H9 (cell line): ENCODE measurements around the gene SETDB2. TPM values are rescaled to one million over a fixed set of nuclear protein-coding genes. Genes with fewer than 3 reads are reported as not detected.

Experiments
- DNase-seq: peaks from one replicate; pipeline ENCODE4 v3.0.0-alpha.2; 2017
- H2AFZ ChIP-seq: one replicate; pipeline ENCODE4 v1.6.1; 2013; ENCODE audit warnings: mild to moderate bottlenecking, low read length, control low read depth, moderate library complexity
- H2AK5ac ChIP-seq: 2 replicates; pipeline ENCODE4 v1.6.1; 2013; ENCODE audit warnings: low read length, control low read depth, mixed read lengths; ENCODE audit not compliant: insufficient read length
- H2BK120ac ChIP-seq: one replicate; pipeline ENCODE4 v1.6.1; 2013; ENCODE audit warnings: low read depth, mild to moderate bottlenecking, low read length, control low read depth, inconsistent platforms; ENCODE audit not compliant: poor library complexity, severe bottlenecking
- H2BK12ac ChIP-seq: 2 replicates; pipeline ENCODE4 v1.6.1; 2013; ENCODE audit warnings: low read length, control low read depth, mixed read lengths, low read depth; ENCODE audit not compliant: insufficient read length
- H2BK15ac ChIP-seq: 2 replicates; pipeline ENCODE4 v1.6.1; 2013; ENCODE audit warnings: low read depth, low read length, control low read depth
- H2BK20ac ChIP-seq: one replicate; pipeline ENCODE4 v1.6.1; 2013; ENCODE audit warnings: low read depth, mild to moderate bottlenecking, low read length, control low read depth, inconsistent platforms; ENCODE audit not compliant: poor library complexity, severe bottlenecking
- H2BK5ac ChIP-seq: 2 replicates; pipeline ENCODE4 v1.6.1; 2013; ENCODE audit warnings: low read length, control low read depth, mixed read lengths; ENCODE audit not compliant: insufficient read length
- H3K14ac ChIP-seq: 2 replicates; pipeline ENCODE4 v1.6.1; 2013; ENCODE audit warnings: low read length, control low read depth; ENCODE audit not compliant: insufficient read depth
- H3K18ac ChIP-seq: 2 replicates; pipeline ENCODE4 v1.6.1; 2013; ENCODE audit warnings: low read depth, mild to moderate bottlenecking, mixed read lengths, low read length, control low read depth; ENCODE audit not compliant: insufficient read length
- H3K23ac ChIP-seq: 2 replicates; pipeline ENCODE4 v1.6.1; 2013; ENCODE audit warnings: low read length, control low read depth, mixed read lengths, low read depth; ENCODE audit not compliant: insufficient read length
- H3K23me2 ChIP-seq: 2 replicates; pipeline ENCODE4 v1.6.1; 2013; ENCODE audit warnings: low read depth, mild to moderate bottlenecking, mixed read lengths, low read length, control low read depth; ENCODE audit not compliant: insufficient read length, poor library complexity, severe bottlenecking
- H3K27ac ChIP-seq: 2 replicates; pipeline ENCODE4 v1.5.1; 2013; ENCODE audit warnings: low read length, control low read depth, mixed read lengths, low read depth; ENCODE audit not compliant: insufficient read length
- H3K27me3 ChIP-seq: 2 replicates; pipeline ENCODE4 v1.6.1; 2013; ENCODE audit warnings: low read length, control low read depth, inconsistent platforms; ENCODE audit not compliant: insufficient read depth
- H3K4ac ChIP-seq: 2 replicates; pipeline ENCODE4 v1.6.1; 2013; ENCODE audit warnings: low read depth, mild to moderate bottlenecking, control low read depth, inconsistent platforms, low read length, moderate library complexity
- H3K4me1 ChIP-seq: 2 replicates; pipeline ENCODE4 v1.6.1; 2013; ENCODE audit warnings: low read length, control low read depth, inconsistent platforms; ENCODE audit not compliant: insufficient read depth
- H3K4me2 ChIP-seq: 2 replicates; pipeline ENCODE4 v1.6.1; 2013; ENCODE audit warnings: low read length, control low read depth, mixed read lengths; ENCODE audit not compliant: insufficient read length, insufficient read depth
- H3K56ac ChIP-seq: 2 replicates; pipeline ENCODE4 v1.6.1; 2013; ENCODE audit warnings: low read depth, mild to moderate bottlenecking, mixed read lengths, low read length, control low read depth; ENCODE audit not compliant: insufficient read length
- H3K79me1 ChIP-seq: 2 replicates; pipeline ENCODE4 v1.6.1; 2013; ENCODE audit warnings: low read depth, mild to moderate bottlenecking, moderate library complexity, low read length, control low read depth, inconsistent platforms; ENCODE audit not compliant: insufficient read depth, poor library complexity, severe bottlenecking
- H3K79me2 ChIP-seq: 2 replicates; pipeline ENCODE4 v1.6.1; 2013; ENCODE audit warnings: low read length, control low read depth, inconsistent platforms; ENCODE audit not compliant: insufficient read depth
- H3K9ac ChIP-seq: 2 replicates; pipeline ENCODE4 v1.6.1; 2013; ENCODE audit warnings: low read length, control low read depth, mixed read lengths; ENCODE audit not compliant: insufficient read length; ENCODE audit errors: extremely low read depth
- H3K9me3 ChIP-seq: one replicate; pipeline ENCODE4 v1.6.1; 2013; ENCODE audit warnings: low read depth, low read length, inconsistent platforms; ENCODE audit not compliant: control insufficient read depth
- H3T11ph ChIP-seq: one replicate; pipeline ENCODE4 v1.6.1; 2013; ENCODE audit warnings: mild to moderate bottlenecking, low read length, control low read depth, inconsistent platforms
- H4K20me1 ChIP-seq: one replicate; pipeline ENCODE4 v1.6.1; 2013; ENCODE audit not compliant: control insufficient read depth, insufficient read length, insufficient read depth
- H4K5ac ChIP-seq: 2 replicates; pipeline ENCODE4 v1.6.1; 2013; ENCODE audit warnings: low read depth, mild to moderate bottlenecking, mixed read lengths, low read length, control low read depth; ENCODE audit not compliant: insufficient read length
- H4K8ac ChIP-seq: replicated peaks from 2 replicates; pipeline ENCODE4 v1.6.1; 2013; ENCODE audit warnings: low read length, control low read depth, mixed read lengths, low read depth; ENCODE audit not compliant: insufficient read length
- H4K91ac ChIP-seq: 2 replicates; pipeline ENCODE4 v1.6.1; 2013; ENCODE audit warnings: low read depth, mild to moderate bottlenecking, moderate library complexity, mixed read lengths, low read length, control low read depth; ENCODE audit not compliant: insufficient read length
- H3K27ac Mint-ChIP-seq, 3 experiments: 2 replicates in 2 of 3; 3 replicates in 1 of 3; pipeline ENCODE4 v1.8.0; 2020 to 2021; ENCODE audit warnings: mixed read lengths in 3 of 3, mild to moderate bottlenecking in 1 of 3, moderate library complexity in 1 of 3
- H3K27me3 Mint-ChIP-seq: 2 replicates; pipeline ENCODE4 v1.8.0; 2021; ENCODE audit warnings: low read depth, mild to moderate bottlenecking, moderate library complexity, mixed read lengths
- H3K36me3 Mint-ChIP-seq, 3 experiments: 2 replicates in 2 of 3; 3 replicates in 1 of 3; pipeline ENCODE4 v1.8.0; 2020 to 2021; ENCODE audit warnings: low read depth in 3 of 3, mixed read lengths in 3 of 3; ENCODE audit not compliant: insufficient read depth in 1 of 3
- H3K4me1 Mint-ChIP-seq, 2 experiments: 2 replicates each; pipeline ENCODE4 v1.8.0; 2020; ENCODE audit warnings: mixed read lengths in 2 of 2
- H3K4me3 Mint-ChIP-seq, 2 experiments: 2 replicates in 1 of 2; 3 replicates in 1 of 2; pipeline ENCODE4 v1.8.0; 2020 to 2021; ENCODE audit warnings: mild to moderate bottlenecking in 2 of 2, mixed read lengths in 2 of 2, moderate library complexity in 1 of 2
- H3K9me3 Mint-ChIP-seq, 2 experiments: 2 replicates in 1 of 2; 3 replicates in 1 of 2; pipeline ENCODE4 v1.8.0; 2020; ENCODE audit warnings: mild to moderate bottlenecking in 2 of 2, mixed read lengths in 2 of 2, moderate library complexity in 1 of 2
- WGBS: extraction: QIAGEN DNeasy Blood & Tissue Kit; methylation state at CpG from one replicate; pipeline ENCODE4 v1.1.7; 2013; ENCODE audit warnings: missing lambda C conversion rate, low lambda C conversion rate, mixed read lengths; ENCODE audit not compliant: insufficient read length; ENCODE audit errors: extremely low coverage; 5-methylcytosine and 5-hydroxymethylcytosine counted together
- total RNA-seq: library from RNA; stranded (reverse); gene quantifications from 2 replicates; pipeline ENCODE4 v1.2.1, GENCODE V29; 2021
- TF ChIP-seq, protein P1 (sequence below): fragments of 200-600 bp; sonication (generic); conservative IDR thresholded peaks from 3 replicates; pipeline ENCODE4 v1.8.0; 2021; ENCODE audit warnings: antibody characterized with exemption, mild to moderate bottlenecking

SETDB2 gene
- total RNA-seq, 1 experiment from 2014 or later = 5.7 TPM

DNA sequence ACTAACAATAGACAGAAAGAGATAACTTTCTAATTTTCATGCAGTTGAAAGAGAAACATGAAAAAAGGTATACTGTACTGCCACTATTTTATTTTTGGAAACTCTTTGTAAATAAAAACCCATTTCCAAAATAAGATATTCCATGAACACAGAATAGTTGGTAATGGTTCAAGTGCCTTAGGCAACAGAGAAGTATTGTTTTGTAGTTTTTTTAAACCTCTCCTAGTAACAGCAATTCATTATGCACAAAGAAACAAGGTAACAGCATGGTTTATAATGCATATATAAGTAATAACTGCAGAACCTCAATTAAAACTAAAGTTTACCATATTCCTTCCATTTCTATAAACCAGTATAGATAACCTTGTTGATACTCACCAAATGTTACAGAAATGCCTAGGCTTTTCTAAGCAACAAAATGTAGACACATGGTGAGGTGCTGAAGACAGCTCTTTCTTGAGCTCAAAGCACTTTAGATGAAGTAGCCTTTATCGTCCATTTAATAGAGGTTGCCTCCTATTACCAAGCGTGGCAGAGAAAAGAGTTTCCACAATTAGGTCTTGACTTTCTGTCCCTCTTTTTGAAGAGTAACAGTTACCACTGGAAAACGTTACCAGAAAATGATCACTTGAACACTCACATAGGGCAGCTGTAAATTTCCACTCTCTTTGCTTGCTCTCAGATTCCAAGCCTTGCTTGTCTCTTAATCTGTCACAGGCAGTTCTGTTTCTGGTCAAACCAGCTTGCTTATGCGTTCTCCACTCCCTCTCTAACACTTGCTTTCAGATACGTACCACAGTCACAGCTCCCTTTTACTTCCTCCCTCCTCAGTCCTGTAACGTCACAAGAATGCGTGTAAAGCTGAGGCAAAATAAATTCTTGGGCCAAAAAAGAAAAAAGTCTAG, 43.1 kb upstream of the SETDB2 start:
- H3K4me3 Mint-ChIP-seq = no peak overlapping the region
- no CpG with 5 or more reads among the region's 7 CpGs for WGBS
- H2BK20ac ChIP-seq = no peak overlapping the region
- no peak overlapping the region; a peak in 1 of 7 replicates for H3K27ac Mint-ChIP-seq
- H4K20me1 ChIP-seq = no peaks in the 10 kb centered on the region
- no peak overlapping the region for H2BK12ac ChIP-seq
- H2BK5ac ChIP-seq = no peak overlapping the region
- no peaks in the 10 kb centered on the region; the same call in none of the 2 replicates for H3K27me3 Mint-ChIP-seq
- H3K4ac ChIP-seq = no peak overlapping the region
- H3K79me2 ChIP-seq = no peaks in the 10 kb centered on the region
- H3K56ac ChIP-seq = no peak overlapping the region
- no peak overlapping the region for H3K14ac ChIP-seq
- H3K4me1 Mint-ChIP-seq = peaks cover 7 to 8% of the 10 kb centered on the region in 2 experiments
- H3K9me3 ChIP-seq = no peaks in the 10 kb centered on the region
- no peak overlapping the region for H4K91ac ChIP-seq
- no peaks in the 10 kb centered on the region for H3K36me3 Mint-ChIP-seq
- H3T11ph ChIP-seq = no peak overlapping the region
- no peak overlapping the region for H2BK15ac ChIP-seq
- no peaks in the 10 kb centered on the region for H3K27me3 ChIP-seq
- no peaks in the 10 kb centered on the region for H3K4me1 ChIP-seq
- DNase-seq = no peak
- no peak overlapping the region for H3K27ac ChIP-seq
- TF ChIP-seq, protein P1, sequence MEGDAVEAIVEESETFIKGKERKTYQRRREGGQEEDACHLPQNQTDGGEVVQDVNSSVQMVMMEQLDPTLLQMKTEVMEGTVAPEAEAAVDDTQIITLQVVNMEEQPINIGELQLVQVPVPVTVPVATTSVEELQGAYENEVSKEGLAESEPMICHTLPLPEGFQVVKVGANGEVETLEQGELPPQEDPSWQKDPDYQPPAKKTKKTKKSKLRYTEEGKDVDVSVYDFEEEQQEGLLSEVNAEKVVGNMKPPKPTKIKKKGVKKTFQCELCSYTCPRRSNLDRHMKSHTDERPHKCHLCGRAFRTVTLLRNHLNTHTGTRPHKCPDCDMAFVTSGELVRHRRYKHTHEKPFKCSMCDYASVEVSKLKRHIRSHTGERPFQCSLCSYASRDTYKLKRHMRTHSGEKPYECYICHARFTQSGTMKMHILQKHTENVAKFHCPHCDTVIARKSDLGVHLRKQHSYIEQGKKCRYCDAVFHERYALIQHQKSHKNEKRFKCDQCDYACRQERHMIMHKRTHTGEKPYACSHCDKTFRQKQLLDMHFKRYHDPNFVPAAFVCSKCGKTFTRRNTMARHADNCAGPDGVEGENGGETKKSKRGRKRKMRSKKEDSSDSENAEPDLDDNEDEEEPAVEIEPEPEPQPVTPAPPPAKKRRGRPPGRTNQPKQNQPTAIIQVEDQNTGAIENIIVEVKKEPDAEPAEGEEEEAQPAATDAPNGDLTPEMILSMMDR = no peak
- no peaks in the 10 kb centered on the region for H3K79me1 ChIP-seq
- H2AK5ac ChIP-seq = no peak overlapping the region
- H3K23ac ChIP-seq = no peak overlapping the region
- H4K5ac ChIP-seq = no peak overlapping the region
- no peak overlapping the region for H2BK120ac ChIP-seq
- no peaks in the 10 kb centered on the region for H3K9me3 Mint-ChIP-seq
- peak overlapping the region; percentile 26 for H3K4me2 ChIP-seq
- no peak overlapping the region for H3K18ac ChIP-seq
- no peak overlapping the region for H2AFZ ChIP-seq
- no peak overlapping the region for H4K8ac ChIP-seq
- no peaks in the 10 kb centered on the region for H3K23me2 ChIP-seq
- no peak overlapping the region for H3K9ac ChIP-seq
